Endothelial cell of umbilical vein (primary cell): ENCODE results near the gene BIRC6. TPM values are rescaled to one million over a fixed set of nuclear protein-coding genes. Genes with fewer than 3 reads are reported as not detected.

ENCODE experiments used
- BruUV-seq: library from RNA; stranded (reverse); fragments of 400-500 nt; replicated peaks from 2 replicates; lab custom pipeline; 2021; lab: Mats Ljungman, UMichigan
- CTCF ChIA-PET: fragments of 300-600, 350-600 bp; sonication (Branson Sonifier 250); formaldehyde crosslinking; loops from one replicate; lab custom pipeline; 2021; ENCODE audit warnings: antibody characterized with exemption, inconsistent platforms; lab: Charles Lee
- POLR2A ChIA-PET: fragments of 300-600, 350-600 bp; sonication (Branson Sonifier 250); formaldehyde crosslinking; loops from one replicate; lab custom pipeline; 2021; ENCODE audit warnings: antibody characterized with exemption, inconsistent platforms; lab: Charles Lee
- DNase-seq: peaks from one replicate; pipeline ENCODE4 v3.0.0-alpha.2; 2011; ENCODE audit warnings: low read depth, low spot score
- FAIRE-seq: peaks from 2 replicates; lab custom pipeline; 2011; peaks lifted over from hg19 to GRCh38; lab: Jason Lieb, UNC
- H2AFZ ChIP-seq: 2 replicates; pipeline ENCODE4 v1.6.0; 2012; ENCODE audit warnings: low read depth, low read length, control low read depth, inconsistent platforms
- H3K27ac ChIP-seq: 2 replicates; pipeline ENCODE4 v1.5.1; 2011; ENCODE audit warnings: low read depth, mild to moderate bottlenecking, control low read depth, low read length, moderate library complexity; ENCODE audit not compliant: insufficient read depth
- H3K27me3 ChIP-seq, 2 experiments: 2 replicates each; pipeline versions ENCODE4 v1.6.0 to v1.6.1; 2011; ENCODE audit warnings: low read length in 2 of 2, mixed read lengths in 1 of 2; ENCODE audit not compliant: control insufficient read depth in 2 of 2, insufficient read depth in 2 of 2
- H3K36me3 ChIP-seq, 2 experiments: 2 replicates in 1 of 2; 3 replicates in 1 of 2; pipeline ENCODE4 v1.5.1; 2011; ENCODE audit warnings: low read length in 2 of 2, mild to moderate bottlenecking in 1 of 2, moderate library complexity in 1 of 2; ENCODE audit not compliant: control insufficient read depth in 2 of 2, insufficient read depth in 2 of 2; ENCODE audit errors: extremely low read depth in 1 of 2
- H3K4me1 ChIP-seq: 3 replicates; pipeline ENCODE4 v1.5.1; 2011; ENCODE audit warnings: mild to moderate bottlenecking, low read length; ENCODE audit not compliant: control insufficient read depth, insufficient read depth; ENCODE audit errors: extremely low read depth
- H3K4me2 ChIP-seq: 2 replicates; pipeline ENCODE4 v1.6.1; 2011; ENCODE audit warnings: low read length, control low read depth, mixed read lengths; ENCODE audit not compliant: insufficient read depth
- H3K4me3 ChIP-seq, 3 experiments: fragments of 200-600 bp in 1 of 3; sonication (generic), shearing (Covaris generic) in 1 of 3; replicated peaks in 1 of 3; 2 replicates each; pipeline ENCODE4 v1.5.1; 2011 to 2016; ENCODE audit warnings: control low read depth in 3 of 3, low read length in 3 of 3, mild to moderate bottlenecking in 2 of 3, inconsistent platforms in 1 of 3, low read depth in 1 of 3, moderate library complexity in 1 of 3; ENCODE audit not compliant: insufficient read depth in 1 of 3
- H3K79me2 ChIP-seq: 2 replicates; pipeline ENCODE4 v1.6.0; 2012; ENCODE audit warnings: low read length, inconsistent platforms; ENCODE audit not compliant: control insufficient read depth, insufficient read depth
- H3K9ac ChIP-seq: replicated peaks from 2 replicates; pipeline ENCODE3; 2011; ENCODE audit warnings: low read length, control low read depth; ENCODE audit not compliant: insufficient read depth; ENCODE audit errors: extremely low read depth
- H3K9me1 ChIP-seq: replicated peaks from 3 replicates; pipeline ENCODE4 v1.6.0; 2011; ENCODE audit warnings: mild to moderate bottlenecking, low read length; ENCODE audit not compliant: control insufficient read depth, insufficient read depth; ENCODE audit errors: extremely low read depth
- H3K9me3 ChIP-seq: replicated peaks from 2 replicates; pipeline ENCODE4 v1.5.1; 2012; ENCODE audit warnings: low read length, inconsistent platforms; ENCODE audit not compliant: control insufficient read depth, insufficient read depth
- H4K20me1 ChIP-seq: replicated peaks from 2 replicates; pipeline ENCODE3; 2011; ENCODE audit warnings: mild to moderate bottlenecking, low read length; ENCODE audit not compliant: control insufficient read depth, insufficient read depth; ENCODE audit errors: extremely low read depth
- CTCF ChIP-seq, 2 donors: IDR thresholded peaks; 1 replicate in 1 of 2; 2 replicates in 1 of 2; pipeline ENCODE4 v1.5.1; 2011; ENCODE audit warnings: low read length in 2 of 2, mild to moderate bottlenecking in 2 of 2, moderate library complexity in 2 of 2, control low read depth in 1 of 2, inconsistent platforms in 1 of 2, low read depth in 1 of 2; ENCODE audit not compliant: insufficient read depth in 1 of 2; ENCODE audit errors: extremely low read depth in 1 of 2
- EZH2 ChIP-seq: IDR thresholded peaks from 2 replicates; pipeline ENCODE4 v1.6.1; 2012; ENCODE audit warnings: borderline replicate concordance, low read depth, mild to moderate bottlenecking, moderate library complexity, low read length, inconsistent platforms; ENCODE audit not compliant: severe bottlenecking
- FOS ChIP-seq: IDR thresholded peaks from 2 replicates; pipeline ENCODE4 v1.6.1; 2011; ENCODE audit warnings: mild to moderate bottlenecking, low read length, moderate library complexity, borderline replicate concordance; ENCODE audit not compliant: insufficient read depth
- GATA2 ChIP-seq: IDR thresholded peaks from 2 replicates; pipeline ENCODE4 v1.7.0; 2011; ENCODE audit warnings: low read depth, mild to moderate bottlenecking, moderate library complexity, mixed read lengths, low read length; ENCODE audit not compliant: insufficient read length, insufficient read depth
- JUN ChIP-seq: IDR thresholded peaks from 2 replicates; pipeline ENCODE4 v1.6.1; 2011; ENCODE audit warnings: borderline replicate concordance, low read depth; ENCODE audit not compliant: insufficient read length, insufficient read depth
- MAX ChIP-seq: IDR thresholded peaks from 2 replicates; pipeline ENCODE4 v1.6.1; 2011; ENCODE audit not compliant: insufficient read depth, insufficient read length
- MYC ChIP-seq: IDR thresholded peaks from one replicate; pipeline ENCODE4 v1.6.1; 2011; ENCODE audit warnings: mild to moderate bottlenecking, low read depth, low read length
- POLR2A ChIP-seq: IDR thresholded peaks from 2 replicates; pipeline ENCODE4 v1.6.1; 2012; ENCODE audit warnings: low read depth, mild to moderate bottlenecking, control low read depth, low read length
- POLR2AphosphoS5 ChIP-seq: IDR thresholded peaks from 2 replicates; pipeline ENCODE4 v1.6.1; 2012; ENCODE audit warnings: low read depth, mild to moderate bottlenecking, control low read depth, low read length, moderate library complexity; ENCODE audit not compliant: insufficient read depth
- dilution Hi-C: fragments of 300-500 bp; cut with MboI; formaldehyde crosslinking; loops from one replicate; pipeline ENCODE4 v1.15.0; 2019; ENCODE audit warnings: low sequenced_read_pairs; ENCODE audit not compliant: extremely low pct_ligation_motif_present
- intact Hi-C: fragments of 100-400 bp; cut with micrococcal nuclease; formaldehyde crosslinking; loops from one replicate; pipeline ENCODE4 v1.10.0; 2022
- polyA plus RNA-seq, 4 experiments: library from polyadenylated mRNA; depleted of rRNA in 3 of 4; stranded (reverse) in 3 of 4; unstranded in 1 of 4; fragments of >200 nt; gene quantifications; 2 replicates each; pipeline versions ENCODE4 v1.2.1 to v1.2.3, GENCODE V29; 2011 to 2012; ENCODE audit warnings: missing spikeins in 1 of 4
- total RNA-seq: library from RNA; stranded (reverse); gene quantifications from 2 replicates; pipeline ENCODE4 v1.2.3, GENCODE V29; 2021

The BIRC6 gene
- total and polyA plus RNA-seq, 2 donors (not counting 3 experiments of a cell fraction or from before 2014, with no cell fraction given) = 34.2 to 83.1 TPM

GRCh38 chr2:32450851-32451250, 94.0 kb downstream of the BIRC6 start:
- H4K20me1 ChIP-seq = no peaks in the 10 kb centered on the region
- ChIA-PET CTCF (no interaction called here), POLR2A (no interaction called here)
- no peak overlapping the region for H3K4me2 ChIP-seq
- H3K27me3 ChIP-seq = no peaks in the 10 kb centered on the region
- no peak overlapping the region for H3K27ac ChIP-seq
- BruUV-seq = no TSS peak
- intact Hi-C loops = no loop called here
- no peak for FAIRE-seq
- dilution Hi-C loops = no loop called here
- no peak overlapping the region for H2AFZ ChIP-seq
- H3K4me1 ChIP-seq = peaks cover 6% of the 10 kb centered on the region
- H3K36me3 ChIP-seq = no peaks in the 10 kb centered on the region
- H3K4me3 ChIP-seq = no peak overlapping the region
- no peak for DNase-seq
- H3K9me1 ChIP-seq = no peaks in the 10 kb centered on the region
- TF ChIP-seq EZH2 = no peak
- TF ChIP-seq POLR2AphosphoS5 = no peak
- TF ChIP-seq MAX = no peak
- no peak for TF ChIP-seq GATA2
- no peak for TF ChIP-seq POLR2A
- TF ChIP-seq CTCF (IDR thresholded peaks at IDR 0.05; ENCODE audit: extremely low read depth in 1 of 2, insufficient read depth in 1 of 2, low read depth in 1 of 2, low read length in 2 of 2) = no peak
- TF ChIP-seq MYC = no peak
- no peak for TF ChIP-seq JUN
- TF ChIP-seq FOS = no peak
- H3K9me3 ChIP-seq = no peaks in the 10 kb centered on the region
- no peak overlapping the region for H3K9ac ChIP-seq
- peaks cover 3% of the 10 kb centered on the region for H3K79me2 ChIP-seq
